ENCODE results near the gene ADCY7.

GRCh38 chr16:50288920-50289319 is 22.6 kb downstream of the ADCY7 start:
- TF ChIP-seq EP300 (IDR thresholded peaks at IDR 0.05) (no peak), POLR2A (IDR thresholded peaks at IDR 0.05) (no peak), CTCF (IDR thresholded peaks at IDR 0.05) (no peak)
